Measurements from ENCODE around the gene CCDC188.

CCDC188 gene

DNA sequence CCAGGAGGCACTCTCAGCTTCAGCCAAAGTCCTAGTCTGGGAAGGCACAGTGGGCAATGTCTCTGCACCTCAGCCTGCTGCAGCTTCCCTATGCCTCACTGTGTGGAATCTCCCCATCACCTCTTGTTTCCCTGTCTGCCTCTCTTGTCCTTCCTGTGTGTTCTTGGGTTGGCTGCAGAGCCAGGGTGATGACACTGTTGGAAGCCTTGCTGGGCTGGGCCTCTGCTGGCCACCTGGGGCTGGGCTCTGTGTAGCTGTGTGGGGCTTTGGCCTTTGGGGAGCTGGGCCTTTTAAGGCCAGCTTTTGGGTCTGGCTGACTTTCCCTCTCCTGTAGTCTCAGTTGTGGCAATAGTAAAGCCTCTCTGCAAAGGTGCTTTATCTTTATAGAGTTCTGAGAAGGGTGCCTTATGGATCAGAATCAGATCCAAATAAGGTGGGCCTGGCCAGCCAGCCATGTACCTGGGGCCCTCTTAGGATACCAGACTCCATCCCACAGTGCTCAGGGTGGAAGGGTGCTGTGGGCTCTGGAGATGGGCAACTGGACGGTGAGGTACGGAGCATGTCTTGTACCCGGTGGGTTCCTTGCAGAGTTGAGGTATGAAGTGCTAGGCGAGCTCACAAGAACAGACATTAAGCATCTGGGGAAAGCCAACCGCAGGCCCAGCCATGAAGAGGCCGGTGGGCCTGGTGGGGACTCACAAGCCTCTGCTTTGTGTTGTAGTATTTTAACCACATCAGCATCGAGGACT is 45.2 kb downstream of the CCDC188 start:
- no peak for DNase-seq (ENCODE audit: low read depth)

DNA sequence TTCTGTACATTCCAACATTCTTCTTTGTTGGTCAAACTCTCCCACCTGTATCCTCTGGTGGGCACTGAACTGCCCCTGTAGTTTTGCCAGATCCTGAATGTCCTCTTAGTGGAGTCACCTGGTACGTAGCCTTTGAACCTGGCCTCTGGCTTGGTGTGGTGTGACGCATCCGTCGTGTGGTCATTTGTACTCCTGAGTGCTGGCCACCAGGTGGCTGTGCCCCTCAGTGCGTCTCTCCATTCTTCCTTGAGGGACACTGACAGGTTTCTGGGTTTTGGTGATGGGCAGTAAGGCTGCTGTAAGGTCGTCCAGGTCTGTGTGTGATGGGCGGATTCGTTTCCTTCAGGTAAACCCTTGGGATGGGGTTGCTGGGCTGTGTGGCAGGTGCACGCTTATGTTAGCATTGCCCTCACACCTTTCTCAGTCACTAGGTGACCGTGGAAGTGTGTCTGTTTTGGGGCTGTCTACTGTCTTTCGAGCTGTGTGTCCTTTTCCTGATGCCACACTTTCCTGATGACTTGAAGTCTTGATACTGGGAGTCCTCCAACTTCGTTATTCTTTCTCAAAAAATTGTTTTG is 48.6 kb downstream of the CCDC188 start:
- no peak for DNase-seq (ENCODE audit: low read depth)

DNA sequence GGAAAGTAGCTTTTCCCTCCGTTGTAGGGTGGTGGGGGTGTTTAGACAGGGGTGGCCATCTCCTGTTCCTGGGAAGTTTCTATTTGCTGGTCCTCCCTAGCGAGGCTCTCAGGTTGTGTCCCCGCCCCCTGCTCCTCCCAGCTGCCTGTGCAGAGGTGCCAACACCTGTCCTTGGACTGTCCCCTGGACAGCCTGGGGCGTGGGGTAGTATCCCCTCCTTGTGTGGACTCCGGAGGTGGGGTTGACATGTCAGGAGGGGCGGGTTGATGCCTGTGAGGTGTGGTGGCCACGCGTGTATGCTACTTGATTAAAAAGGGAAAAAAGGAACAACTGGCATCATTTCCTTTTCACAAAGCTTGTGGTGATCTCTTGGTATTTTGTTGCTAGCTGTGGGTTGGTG is 49.2 kb downstream of the CCDC188 start:
- DNase-seq (ENCODE audit: low read depth) = no peak

DNA sequence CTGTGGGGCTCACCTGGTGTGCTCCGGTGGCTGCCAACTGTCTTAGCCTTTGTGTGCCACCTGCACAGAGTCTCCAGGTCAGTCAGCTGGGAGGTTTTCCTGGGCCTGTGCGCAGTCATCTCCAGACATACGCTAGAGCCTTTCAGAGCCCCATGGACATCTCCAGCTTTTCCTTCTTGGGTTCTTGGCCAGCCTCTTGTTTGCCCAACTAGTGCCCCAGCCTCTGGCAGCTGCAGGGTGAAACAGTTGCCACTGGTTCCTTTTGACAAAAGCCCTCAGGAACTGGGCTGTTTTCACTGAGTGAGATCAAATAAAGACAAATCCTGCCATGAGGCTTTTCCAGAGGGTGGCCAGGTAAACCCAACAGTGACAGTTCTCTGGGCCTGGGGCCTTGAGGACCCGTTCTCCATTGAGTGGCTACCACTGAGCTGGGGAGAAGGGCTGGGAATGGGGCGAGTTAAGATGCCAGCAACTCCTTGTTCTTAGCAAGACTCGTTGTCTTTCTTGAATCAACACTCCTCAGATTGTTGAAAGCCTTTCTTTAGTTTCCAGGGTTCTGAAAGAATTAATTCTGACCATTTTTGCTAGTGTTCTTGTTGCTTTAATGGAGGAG is 51.6 kb downstream of the CCDC188 start:
- no peak for DNase-seq (ENCODE audit: low read depth)

Measured in non-pigmented ciliary epithelial cell (primary cell).